Measurements from ENCODE around the gene ARPC5L.

- no peak for TF ChIP-seq CTCF (conservative IDR thresholded peaks at IDR 0.05)
- no peak for TF ChIP-seq ZFX (IDR thresholded peaks at IDR 0.05)
Measured at GRCh38 chr9:124875501-124875900, 13.6 kb downstream of the ARPC5L start.
